OCI-LY3 (cell line): ENCODE data around the gene ANKRD63.

Experiments used
- CTCF ChIP-seq: fragments of 200-600, 300-600 bp; sonication (generic); IDR thresholded peaks from 2 replicates; pipeline ENCODE4 v1.5.1; 2014; ENCODE audit warnings: antibody characterized with exemption, low read length, low read depth
- EZH2phosphoT487 ChIP-seq: fragments of 200-600 bp; shearing (Covaris generic); IDR thresholded peaks from 2 replicates; pipeline ENCODE4 v1.6.1; 2018; ENCODE audit warnings: antibody characterized with exemption, mixed run types, low read depth

GRCh38 chr15:40293006-40293405 lies 10.1 kb upstream of the ANKRD63 start:
- TF ChIP-seq CTCF (no peak), EZH2phosphoT487 (no peak)
